Fibroblast of mammary gland (primary cell): Measurements from ENCODE around the gene TGM2.
"Not testable (repeated sequence)": the region's sequence is repeated elsewhere in the genome, so short reads cannot be mapped to it uniquely, and the experiment has no call there.

Experiments
- DNase-seq: peaks from one replicate; pipeline ENCODE4 v3.0.0-alpha.2; 2010; ENCODE audit warnings: low read depth
- H3K4me3 ChIP-seq: 2 replicates; pipeline ENCODE4 v1.5.1; 2011; ENCODE audit warnings: low read depth, mild to moderate bottlenecking, low read length, moderate library complexity; ENCODE audit not compliant: control insufficient read depth
- CTCF ChIP-seq: conservative IDR thresholded peaks from 2 replicates; pipeline ENCODE4 v1.5.1; 2011; ENCODE audit warnings: low read depth, low read length, inconsistent platforms; ENCODE audit not compliant: control insufficient read depth, insufficient read depth

TGM2 gene

GRCh38 chr20:38106461-38106860, 58.6 kb downstream of the TGM2 start:
- DNase-seq: no peak
- TF ChIP-seq CTCF: no peak
- no peak overlapping the region for H3K4me3 ChIP-seq

- no peak for TF ChIP-seq CTCF
- H3K4me3 ChIP-seq: no peak overlapping the region
- no peak for DNase-seq
Measured at GRCh38 chr20:38104285-38104684, 60.8 kb downstream of the TGM2 start.

- H3K4me3 ChIP-seq, DNase-seq: not testable (repeated sequence)
Measured at GRCh38 chr20:38102206-38102605, 62.9 kb downstream of the TGM2 start.

- H3K4me3 ChIP-seq: no peak overlapping the region
- TF ChIP-seq CTCF: no peak
- DNase-seq: peak; percentile 19
Measured at GRCh38 chr20:38098952-38099351, 66.1 kb downstream of the TGM2 start.

GRCh38 chr20:38095017-38095686, 69.9 kb downstream of the TGM2 start:
- no peak for TF ChIP-seq CTCF
- no peak overlapping the region for H3K4me3 ChIP-seq
- peak; percentile 24 for DNase-seq

GRCh38 chr20:38094373-38094891, 70.6 kb downstream of the TGM2 start:
- H3K4me3 ChIP-seq: no peak overlapping the region
- no peak for TF ChIP-seq CTCF
- peak; percentile 90 for DNase-seq

- H3K4me3 ChIP-seq: no peak overlapping the region
Measured at GRCh38 chr20:38093641-38094077, 71.4 kb downstream of the TGM2 start.

More at GRCh38 chr20:38093641-38094077, 71.4 kb downstream of the TGM2 start:
- TF ChIP-seq CTCF: no peak
- DNase-seq: no peak
